Measurements from ENCODE around the gene LRRFIP1. TPM values are rescaled to one million over a fixed set of nuclear protein-coding genes. Genes with fewer than 3 reads are reported as not detected.
A peak's percentile ranks its signal among the peaks of the same experiment; 100 is the strongest.

The LRRFIP1 gene
- total and polyA plus RNA-seq, 10 of the 15 experiments (the other 5 are each of a cell fraction or from before 2014, with no cell fraction given): 36.2 to 120 (median 74.3) TPM

- no peak overlapping the region for H3K27ac ChIP-seq (ENCODE audit: control insufficient read depth, insufficient read depth)
- DNase-seq (ENCODE audit: low read depth, low spot score): peak; percentile 35
- 37% methylated on average over 25 of the region's 25 CpGs for WGBS (ENCODE audit: insufficient coverage, insufficient replicate concordance, low lambda C conversion rate, missing lambda C conversion rate)
- H3K4me2 ChIP-seq (ENCODE audit: control insufficient read depth, insufficient read depth): no peak overlapping the region
- no peak for TF ChIP-seq ZBTB11 (CRISPR knock-in tag; IDR thresholded peaks at IDR 0.05)
- peak; percentile 72 for TF ChIP-seq RAD21 (IDR thresholded peaks at IDR 0.05; ENCODE audit: insufficient read depth, low read depth, low read length)
- peak; percentile 38 to 73 (median 53); a peak in 5 of 6 replicates for TF ChIP-seq CTCF (IDR thresholded peaks at IDR 0.05 in 2 of 3, conservative IDR thresholded peaks at IDR 0.05 in 1 of 3; ENCODE audit: control insufficient read depth in 2 of 3, extremely low read depth in 1 of 3, insufficient read depth in 1 of 3, low read depth in 3 of 3, low read length in 3 of 3)
- TF ChIP-seq SMC3 (IDR thresholded peaks at IDR 0.05; ENCODE audit: borderline replicate concordance, low read length): peak; percentile 59; the same call in 1 of the 2 replicates
- no peak for TF ChIP-seq STAT3 (IDR thresholded peaks at IDR 0.05; ENCODE audit: low read depth, low read length)
- TF ChIP-seq RUNX3 (IDR thresholded peaks at IDR 0.05; ENCODE audit: low read length): peak; percentile 42; the same call in 1 of the 2 replicates
- no peak overlapping the region for H3K9ac ChIP-seq (ENCODE audit: control insufficient read depth, insufficient read depth, low read length)
- intact Hi-C loops (cut with micrococcal nuclease; ENCODE audit: unreplicated experiment): loop anchor here (1.0 kb wide), 2 partner anchors 163 to 192 kb away; no protein-coding TSS in a partner anchor
- in situ Hi-C loops (cut with MboI): loop anchor here (10.0 kb wide), 1 partner anchor 163 kb away; no protein-coding TSS in a partner anchor
- no peaks in the 10 kb centered on the region for H3K79me2 ChIP-seq (ENCODE audit: control insufficient read depth, insufficient read depth, low read length)
- peak; percentile 90 for ATAC-seq
- BruUV-seq (replicated peaks): no TSS peak
- no peaks in the 10 kb centered on the region for H3K36me3 ChIP-seq (ENCODE audit: control insufficient read depth in 2 of 2, insufficient read depth in 2 of 2, low read length in 1 of 2)
- H4K20me1 ChIP-seq (ENCODE audit: control insufficient read depth, insufficient read depth): no peaks in the 10 kb centered on the region
- H3K27me3 ChIP-seq (replicated peaks in 1 of 2; ENCODE audit: control insufficient read depth in 2 of 2, insufficient read depth in 2 of 2, low read length in 1 of 2): no peaks in the 10 kb centered on the region; a peak in 1 of 4 replicates
- H3K9me3 ChIP-seq (replicated peaks; ENCODE audit: control insufficient read depth, insufficient read depth, low read length): no peaks in the 10 kb centered on the region
- ChIA-PET POLR2A (no interaction called here), RAD21 (ENCODE audit: unreplicated experiment) (interaction anchor here (0.7 to 2.4 kb wide), 10 partner anchors 10 to 276 kb away, joined by 3 to 18 read pairs (median 4); no protein-coding TSS in a partner anchor), SMC1A (ENCODE audit: uncharacterized antibody, unreplicated experiment) (interaction anchor here (0.6 to 2.4 kb wide), 12 partner anchors 10 to 1974 kb away, joined by 3 to 11 read pairs (median 4); no protein-coding TSS in a partner anchor), CTCF (interaction anchor here (0.5 to 4.7 kb wide), 20 partner anchors 9 to 449 kb away, joined by 3 to 37 read pairs (median 3); no protein-coding TSS in a partner anchor)
- H3K4me3 ChIP-seq: no peak overlapping the region
- no peaks in the 10 kb centered on the region for H3K4me1 ChIP-seq (ENCODE audit: control insufficient read depth, insufficient read depth, low read length)
- H2AFZ ChIP-seq (ENCODE audit: control insufficient read depth, low read depth, low read length): no peak overlapping the region; the same call in none of the 2 replicates
- FAIRE-seq: no peak
Observed at GRCh38 chr2:237581751-237582746, 45.3 kb upstream of the LRRFIP1 start.

All from GM12878 (cell line).